ENCODE measurements around the gene COL6A5.
"Not testable (repeated sequence)": the region's sequence is repeated elsewhere in the genome, so short reads cannot be mapped to it uniquely, and the experiment has no call there.

The COL6A5 gene

DNA sequence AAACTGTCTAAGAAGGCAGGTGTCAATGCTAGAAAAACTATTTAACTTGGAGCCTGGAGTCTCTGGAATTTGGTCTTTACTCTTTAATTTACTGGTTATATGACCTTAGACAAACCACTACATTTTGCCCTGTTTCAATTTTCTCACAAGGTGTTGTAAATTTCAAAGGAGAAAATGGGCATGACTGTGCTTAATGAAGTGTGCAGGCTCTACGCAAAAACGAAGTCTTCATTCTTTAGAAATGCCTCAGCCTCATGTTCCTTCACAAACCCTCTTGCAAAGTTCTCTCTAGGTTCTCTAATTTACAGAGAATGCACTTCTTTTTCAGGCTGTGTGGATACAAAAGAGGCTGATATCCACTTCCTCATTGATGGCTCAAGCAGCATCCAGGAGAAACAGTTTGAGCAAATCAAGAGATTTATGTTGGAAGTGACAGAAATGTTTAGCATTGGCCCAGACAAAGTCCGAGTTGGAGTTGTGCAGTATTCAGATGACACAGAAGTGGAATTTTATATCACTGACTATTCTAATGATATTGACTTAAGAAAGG is 39.1 kb downstream of the COL6A5 start:
- no peak for DNase-seq (ENCODE audit: low read depth in 2 of 2)

DNA sequence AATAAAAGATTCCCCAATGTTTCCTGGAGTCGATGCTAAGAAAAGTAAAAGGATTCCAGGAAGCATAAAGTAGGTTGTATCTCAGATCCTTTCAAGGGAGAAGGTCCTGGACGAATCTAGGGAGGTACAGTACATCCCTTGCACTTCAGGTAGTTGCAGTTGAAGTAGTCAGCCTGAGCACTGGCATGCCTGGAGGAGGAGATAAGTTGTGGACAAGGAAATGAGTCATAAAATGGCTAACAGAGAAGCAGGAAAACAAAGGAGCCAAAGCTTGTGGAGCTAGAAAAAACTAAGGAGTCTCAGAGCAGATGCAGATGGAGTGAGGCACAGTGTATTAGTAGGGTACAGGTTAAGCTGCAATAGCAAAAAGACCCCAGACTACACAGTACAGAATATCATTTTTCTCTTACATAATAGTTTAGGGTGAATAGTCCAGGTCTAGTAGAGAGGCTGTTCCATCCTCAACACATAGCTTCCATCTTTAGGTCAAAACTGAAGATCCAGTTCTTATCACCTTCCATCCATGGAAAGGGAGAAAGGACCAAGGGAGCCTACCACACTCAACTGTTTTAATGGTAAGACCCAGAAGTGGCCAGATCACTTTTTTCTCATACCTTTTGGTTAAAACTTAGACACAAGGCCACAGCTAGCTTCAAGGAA is 41.3 kb downstream of the COL6A5 start:
- DNase-seq (ENCODE audit: low read depth in 2 of 2): no peak

DNA sequence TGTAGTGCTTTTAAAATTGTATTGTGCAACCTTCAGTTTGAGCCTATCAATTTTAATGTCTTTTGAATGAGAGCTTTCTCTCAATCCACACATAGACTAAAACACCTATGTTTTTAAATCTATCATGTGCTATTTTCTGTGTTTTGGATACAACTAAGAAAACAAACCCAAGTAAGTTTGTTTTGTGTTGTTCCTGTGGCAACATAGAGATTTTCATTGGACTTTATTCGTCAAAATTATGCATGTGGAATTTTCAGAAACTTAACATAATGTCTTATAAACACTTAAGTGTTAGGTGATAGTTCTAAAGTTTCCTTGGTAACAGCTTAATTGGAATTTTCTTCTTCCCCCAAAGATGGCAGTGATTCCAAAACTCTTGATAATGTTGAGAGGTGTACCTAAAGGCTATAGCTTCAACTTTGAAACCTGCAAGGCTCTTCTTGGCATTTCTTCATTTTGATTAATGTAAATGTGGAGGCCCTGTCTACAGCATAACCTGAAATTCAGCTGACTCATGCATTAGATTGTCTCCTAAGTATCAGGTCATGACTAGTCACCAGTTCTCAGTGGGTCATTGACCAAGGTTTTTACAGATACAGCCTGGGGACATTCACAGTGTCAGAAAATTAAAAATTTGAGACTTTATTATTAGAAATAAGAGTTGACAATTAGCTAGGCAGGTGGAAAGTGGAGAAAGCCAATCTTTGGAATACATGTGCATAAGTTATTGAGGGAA is 44.4 kb downstream of the COL6A5 start:
- no peak for DNase-seq (ENCODE audit: low read depth in 2 of 2)

DNA sequence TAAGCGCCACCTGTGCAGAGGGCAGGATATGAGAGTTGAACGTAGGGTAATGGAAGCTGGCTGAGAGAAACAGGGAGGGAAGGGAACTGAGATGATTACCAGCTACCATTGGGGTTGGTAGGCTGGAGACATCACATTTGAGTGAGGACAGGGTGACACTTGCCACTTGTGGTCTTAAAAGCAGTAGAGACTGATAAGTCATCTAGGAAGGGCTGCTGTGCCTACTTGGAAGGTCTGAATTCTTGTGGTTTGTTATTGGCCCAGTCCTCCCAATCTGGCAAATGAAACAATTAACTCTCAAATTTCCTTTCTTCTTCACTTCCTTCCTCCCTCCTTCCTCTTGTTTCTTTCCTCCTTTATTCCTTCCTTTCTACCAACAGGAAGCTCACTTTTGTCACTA is 46.8 kb downstream of the COL6A5 start:
- no peak for DNase-seq (ENCODE audit: low read depth in 2 of 2)

DNA sequence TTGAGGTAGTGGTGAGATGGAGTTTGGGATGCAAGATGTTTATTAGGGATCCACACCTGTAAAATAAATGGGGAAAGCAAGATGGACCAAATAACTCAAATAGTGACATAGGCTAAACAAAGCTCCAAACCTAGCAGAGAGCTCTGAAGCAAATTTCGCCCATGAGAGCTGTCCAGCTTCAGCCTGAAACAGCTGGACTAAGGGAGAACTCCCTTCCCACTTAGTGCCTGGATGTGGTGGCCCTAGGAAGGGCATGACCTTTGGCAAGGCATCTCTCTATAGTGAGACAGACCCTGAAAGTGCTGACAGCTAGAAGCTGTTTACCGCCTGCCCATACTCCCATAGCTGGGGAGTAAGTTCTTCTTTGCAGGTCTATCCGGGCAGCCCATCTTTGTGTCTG is 48.1 kb downstream of the COL6A5 start:
- DNase-seq (ENCODE audit: low read depth in 2 of 2): no peak

DNA sequence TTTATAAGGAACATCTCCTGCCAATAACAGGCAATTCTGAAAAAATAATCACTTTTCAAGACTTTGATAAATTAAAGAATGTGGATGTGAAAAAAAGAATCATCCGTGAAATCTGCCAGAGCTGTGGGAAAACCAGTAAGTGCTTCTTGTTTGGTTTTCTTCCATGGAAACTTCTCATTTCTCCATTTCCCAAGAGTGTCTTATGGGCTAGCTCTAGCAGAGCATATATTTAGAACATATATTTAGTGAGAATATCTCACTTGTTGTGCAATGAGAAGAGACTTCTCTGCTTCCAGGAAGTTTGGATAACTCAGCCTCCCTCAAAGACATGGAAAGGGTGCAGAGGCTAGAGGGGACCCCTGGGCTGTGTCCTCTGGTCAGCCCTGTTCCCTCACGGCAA is 49.9 kb downstream of the COL6A5 start:
- no peak for DNase-seq (ENCODE audit: low read depth in 2 of 2)

DNA sequence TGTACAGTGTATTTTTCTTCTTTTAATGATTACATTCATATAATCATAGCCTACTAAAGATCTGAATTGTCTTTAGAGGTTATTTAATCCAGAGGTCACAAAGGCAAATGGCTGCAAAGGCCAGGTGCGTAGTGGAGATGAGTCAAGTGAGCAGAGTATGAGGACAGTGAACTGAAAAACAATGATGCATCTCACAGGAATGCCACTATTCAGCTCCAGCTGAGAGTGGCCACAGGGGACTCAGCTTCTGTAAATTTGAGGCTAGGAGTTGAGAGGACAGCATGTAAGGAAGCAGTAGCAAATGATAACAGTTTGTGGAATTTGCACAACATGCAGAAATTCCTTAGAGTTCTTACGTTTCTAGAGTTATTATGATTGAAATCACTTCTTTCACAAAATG is 50.4 kb downstream of the COL6A5 start:
- DNase-seq (ENCODE audit: low read depth in 2 of 2): no peak

DNA sequence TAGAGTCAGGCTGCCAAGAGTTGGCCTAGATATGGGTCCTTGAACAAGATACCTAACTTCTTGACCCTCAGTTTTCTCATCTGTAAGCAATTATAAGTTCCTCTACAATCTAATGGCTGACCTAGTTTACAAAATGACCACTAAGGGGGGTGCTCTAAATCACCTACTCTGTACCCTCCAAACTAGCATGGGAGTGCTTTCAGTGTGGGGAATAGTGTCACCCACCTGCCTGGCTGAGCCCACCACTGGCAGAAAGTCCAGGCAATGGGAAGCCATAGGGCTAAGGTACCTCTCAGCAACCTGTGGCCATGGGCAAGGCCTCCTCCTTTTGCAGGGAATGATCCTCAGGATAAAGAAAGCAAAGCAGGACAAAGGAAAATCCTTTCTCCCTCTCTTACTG is 58.9 kb downstream of the COL6A5 start:
- DNase-seq (ENCODE audit: low read depth in 2 of 2): no peak

DNA sequence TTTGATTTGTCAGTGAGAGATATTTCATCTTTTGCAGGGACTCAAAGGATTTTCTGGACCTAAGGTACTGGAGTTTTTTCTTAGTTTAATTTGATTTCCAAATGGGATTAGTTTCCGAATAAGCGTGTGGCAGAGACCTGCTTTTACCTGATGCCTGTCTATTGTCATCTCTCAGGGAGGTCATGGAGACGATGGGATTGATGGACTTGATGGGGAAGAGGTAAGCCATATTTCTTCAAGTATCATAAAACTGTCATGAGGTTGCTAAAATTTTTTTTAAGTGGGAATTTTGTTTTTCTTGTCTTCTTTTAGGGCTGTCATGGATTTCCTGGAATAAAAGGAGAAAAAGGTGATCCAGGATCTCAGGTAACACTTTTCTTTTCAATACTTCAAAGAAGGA is 60.5 kb downstream of the COL6A5 start:
- DNase-seq (ENCODE audit: low read depth in 2 of 2): no peak

DNA sequence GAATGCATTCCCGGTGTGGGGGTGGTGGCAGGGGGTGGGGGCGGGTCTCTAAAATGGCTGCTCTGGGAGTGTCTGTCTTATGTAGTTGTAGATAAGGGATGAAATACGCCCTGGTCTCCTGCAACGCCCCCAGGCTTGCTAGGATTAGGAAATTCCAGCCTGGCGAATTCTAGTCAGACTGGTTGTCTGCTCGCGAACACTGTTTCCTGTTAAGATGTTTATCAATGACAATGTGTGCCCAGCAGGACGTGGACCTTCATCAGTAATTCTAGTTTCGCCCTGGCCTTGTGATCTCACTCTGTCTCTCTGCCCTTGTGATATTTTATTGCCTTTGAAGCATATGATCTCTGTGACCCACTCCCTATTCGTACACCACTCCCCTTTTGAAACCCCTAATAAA is 62.8 kb downstream of the COL6A5 start:
- not testable (repeated sequence) for DNase-seq (ENCODE audit: low read depth in 2 of 2)

DNA sequence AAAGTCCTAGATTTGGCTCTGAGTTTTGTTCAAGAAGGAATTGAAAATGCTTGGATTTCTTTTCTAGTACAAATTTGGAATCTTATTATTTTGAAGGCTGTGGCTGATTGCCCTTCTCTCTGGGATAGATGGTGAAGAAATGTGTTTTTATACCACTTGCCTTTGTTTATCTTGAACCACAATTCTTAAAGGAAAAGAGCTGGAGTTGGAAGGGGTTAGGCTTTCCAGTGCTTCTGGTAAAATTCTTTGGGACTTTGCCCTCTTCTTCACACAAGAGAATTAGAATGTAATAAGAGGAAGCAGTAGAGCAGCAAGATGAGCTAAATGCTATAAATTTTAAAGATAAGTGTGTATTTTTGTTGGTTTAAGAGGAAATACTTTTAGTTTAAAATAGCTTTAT is 65.8 kb downstream of the COL6A5 start:
- no peak for DNase-seq (ENCODE audit: low read depth in 2 of 2)

DNA sequence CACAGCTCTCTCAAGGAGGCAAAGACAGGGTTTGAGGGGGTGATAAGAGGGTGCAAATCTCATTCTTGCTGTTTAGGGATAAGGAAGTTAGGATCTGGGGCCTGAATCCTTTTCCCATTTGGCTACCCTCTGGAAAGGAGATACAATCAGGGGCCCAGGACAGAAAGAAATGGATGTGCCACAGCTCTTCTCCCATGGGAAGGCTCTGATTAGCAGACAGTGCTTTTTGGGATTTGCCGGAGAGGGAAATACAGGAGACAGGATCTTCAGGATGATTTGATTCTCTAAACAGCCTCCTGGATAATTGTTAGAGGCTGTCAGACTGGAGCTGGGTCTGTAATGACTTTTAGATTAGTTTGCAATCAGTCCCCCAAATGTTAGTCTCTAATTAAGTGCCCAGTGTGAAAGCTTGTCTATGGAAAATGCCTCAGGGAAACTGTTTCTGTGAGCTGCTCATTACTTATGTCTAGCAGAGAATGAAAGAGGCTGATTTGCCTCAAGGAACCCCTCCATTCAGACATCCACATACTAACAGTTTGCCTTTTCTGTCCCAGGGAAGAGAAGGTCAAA is 67.6 kb downstream of the COL6A5 start:
- no peak for DNase-seq (ENCODE audit: low read depth in 2 of 2)

DNA sequence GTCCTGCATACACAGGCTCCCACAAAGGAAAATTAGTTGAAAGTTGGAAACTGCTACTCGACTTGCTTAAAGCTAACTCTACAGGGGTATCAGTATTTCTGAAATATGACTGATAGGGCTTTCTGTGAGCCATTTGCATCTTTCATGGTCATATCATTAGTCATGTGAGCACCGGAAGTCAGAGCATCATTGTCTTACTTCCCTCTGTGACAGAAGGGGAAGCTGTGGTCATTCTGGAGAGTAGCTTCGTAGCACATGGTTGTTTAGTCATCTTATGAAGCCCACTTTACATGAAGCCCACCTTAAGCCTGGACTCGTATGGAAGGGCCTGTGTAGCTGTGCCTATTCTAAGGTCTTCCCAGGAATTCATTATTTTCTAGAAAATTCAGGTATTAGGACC is 69.0 kb downstream of the COL6A5 start:
- DNase-seq (ENCODE audit: low read depth in 2 of 2): no peak

DNA sequence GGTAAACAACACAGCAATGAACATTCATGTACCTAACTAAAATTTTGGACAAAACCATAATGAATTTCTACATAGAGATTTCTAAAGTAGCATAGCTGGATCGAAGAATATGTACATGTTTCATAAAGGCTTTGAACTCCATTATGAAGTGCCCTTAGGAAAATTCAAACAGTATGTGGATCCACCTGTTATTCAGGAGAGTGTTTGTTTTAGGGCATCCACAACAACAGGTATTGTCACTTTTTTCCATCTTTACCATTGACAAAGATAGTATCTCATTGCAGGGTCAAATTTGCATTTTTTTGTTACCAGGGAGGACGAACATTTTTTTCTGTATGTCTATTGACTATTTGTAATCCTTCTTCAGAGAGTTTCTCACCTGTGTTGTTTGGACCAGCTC is 75.0 kb downstream of the COL6A5 start:
- DNase-seq (ENCODE audit: low read depth in 2 of 2): no peak

DNA sequence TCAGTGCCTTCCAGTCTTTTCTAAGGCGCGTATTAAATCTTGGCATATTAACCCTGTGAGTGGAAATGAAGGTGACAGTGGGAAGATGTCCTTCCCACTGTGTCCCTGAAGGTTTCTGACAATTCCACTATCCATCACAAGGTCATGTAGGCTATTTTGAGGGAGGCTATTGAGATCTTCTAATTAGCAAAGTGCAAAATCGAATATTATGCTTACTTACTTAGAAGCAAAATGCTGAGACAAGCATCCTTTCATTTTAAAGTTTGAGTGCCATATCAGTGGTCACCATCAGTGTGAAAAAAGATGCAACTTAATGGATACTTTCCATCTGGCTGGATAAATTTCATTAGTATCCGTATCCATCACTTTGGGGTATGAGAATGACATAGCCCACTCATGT is 77.6 kb downstream of the COL6A5 start:
- no peak for DNase-seq (ENCODE audit: low read depth in 2 of 2)

DNA sequence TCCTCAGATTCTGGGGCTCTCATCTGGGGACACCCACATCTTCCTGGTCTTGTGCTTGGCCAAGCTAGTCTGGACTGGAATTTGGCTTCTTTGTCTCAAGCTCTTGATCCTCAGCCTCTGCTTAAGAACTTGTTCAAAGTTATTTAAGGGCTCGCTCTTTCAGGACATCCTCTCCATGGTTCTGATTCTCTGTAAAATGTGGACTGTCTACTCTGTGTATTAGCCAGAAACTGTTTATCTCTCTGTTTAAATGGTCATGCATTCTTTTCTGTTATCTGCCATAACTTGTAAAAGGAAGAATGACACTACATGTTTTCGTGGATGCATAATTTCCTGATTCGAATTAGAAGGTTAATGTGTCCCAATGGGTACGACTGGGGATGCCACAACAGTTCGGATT is 79.4 kb downstream of the COL6A5 start:
- no peak for DNase-seq (ENCODE audit: low read depth in 2 of 2)

DNA sequence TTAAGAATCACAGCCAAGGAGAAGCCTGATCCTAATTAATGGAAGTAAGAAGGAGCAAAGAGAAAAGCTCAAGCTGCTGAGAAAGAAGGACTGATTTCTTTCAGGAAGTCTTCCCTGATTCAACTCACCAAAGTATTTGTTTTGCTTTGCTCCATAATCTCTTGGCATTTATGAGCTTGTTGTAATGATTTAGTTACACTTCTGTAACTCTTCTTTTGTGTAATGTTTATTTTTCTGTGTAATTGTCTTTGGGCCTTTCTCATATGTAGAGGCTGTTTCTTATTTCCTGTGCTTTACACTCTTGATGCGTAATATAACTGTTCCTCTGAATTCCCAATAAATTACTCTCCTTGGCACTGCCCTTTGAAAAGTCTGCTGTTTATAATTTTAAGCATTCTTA is 80.0 kb downstream of the COL6A5 start:
- no peak for DNase-seq (ENCODE audit: low read depth in 2 of 2)

DNA sequence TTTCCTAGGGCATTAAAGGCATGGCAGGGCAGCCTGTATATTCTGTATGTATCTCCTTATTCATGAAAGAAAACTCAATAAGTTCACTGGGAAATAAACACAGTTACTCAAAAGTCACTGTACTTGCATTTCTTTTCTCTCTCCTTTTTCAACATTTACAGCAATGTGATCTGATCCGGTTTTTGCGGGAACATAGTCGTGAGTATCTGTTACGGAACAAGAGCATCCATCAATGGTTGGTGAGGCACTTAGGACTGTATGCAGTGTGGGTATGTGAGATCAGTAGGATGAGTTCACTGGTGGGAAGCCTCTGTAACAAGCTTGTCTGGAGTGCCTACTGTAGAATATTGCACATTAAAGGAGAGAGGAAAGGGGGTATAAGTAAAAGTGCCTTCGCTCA is 80.7 kb downstream of the COL6A5 start:
- DNase-seq (ENCODE audit: low read depth in 2 of 2): no peak

DNA sequence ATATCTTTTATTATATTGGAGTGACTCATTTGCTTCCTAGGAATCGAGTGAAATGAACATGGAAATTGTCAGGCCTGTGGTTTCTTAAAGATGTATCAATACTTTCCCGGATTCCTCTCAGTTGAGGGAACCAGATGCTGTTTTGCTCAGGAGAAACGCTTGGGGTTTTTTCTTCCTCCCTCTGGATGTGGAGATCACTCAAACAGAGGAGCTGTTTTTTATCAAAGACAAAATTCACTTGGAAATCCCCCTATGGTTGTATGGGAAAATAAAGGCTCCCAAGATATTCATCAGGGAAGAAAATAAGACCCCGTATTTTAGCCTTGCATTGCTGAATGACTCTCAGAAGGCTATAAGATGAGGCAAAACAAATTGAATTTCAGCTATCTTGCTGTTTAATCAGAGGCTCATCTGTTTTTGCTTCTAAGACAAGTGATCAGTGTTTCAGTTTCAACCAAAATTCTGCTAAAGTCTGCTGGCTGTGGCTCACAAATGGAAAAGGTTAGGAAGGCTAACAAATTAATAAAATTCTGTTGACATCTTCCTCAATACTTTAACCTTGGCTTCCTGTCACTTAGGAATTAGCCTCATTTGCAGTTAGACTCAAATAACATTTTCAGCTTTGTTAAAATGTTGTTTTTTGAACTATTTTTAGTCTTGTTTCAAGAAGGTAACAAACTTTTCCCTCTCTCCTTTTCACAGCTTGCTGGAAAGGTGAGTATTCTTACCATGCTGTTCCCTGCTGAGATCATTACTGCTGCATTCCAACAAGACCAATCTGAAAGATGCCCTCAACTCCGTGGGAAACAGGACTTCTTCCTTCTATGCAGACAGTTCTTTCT is 83.6 kb downstream of the COL6A5 start:
- no peak for DNase-seq (ENCODE audit: low read depth in 2 of 2)

DNA sequence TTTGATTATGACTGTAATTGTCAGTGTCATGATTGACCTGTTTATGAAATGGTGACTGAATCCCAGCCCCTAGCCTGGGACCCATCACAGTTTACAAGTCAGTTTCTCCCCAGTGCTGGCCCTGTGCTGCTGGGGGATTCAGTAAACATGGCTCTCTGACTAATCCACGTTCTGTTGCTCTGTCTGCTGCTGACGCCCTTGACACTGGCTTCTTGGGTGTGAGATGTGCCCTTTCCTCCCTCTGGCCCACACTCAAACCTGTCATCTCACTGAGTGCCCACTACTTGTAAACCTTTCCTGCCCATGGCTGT is 84.2 kb downstream of the COL6A5 start:
- no peak for DNase-seq (ENCODE audit: low read depth in 2 of 2)

DNA sequence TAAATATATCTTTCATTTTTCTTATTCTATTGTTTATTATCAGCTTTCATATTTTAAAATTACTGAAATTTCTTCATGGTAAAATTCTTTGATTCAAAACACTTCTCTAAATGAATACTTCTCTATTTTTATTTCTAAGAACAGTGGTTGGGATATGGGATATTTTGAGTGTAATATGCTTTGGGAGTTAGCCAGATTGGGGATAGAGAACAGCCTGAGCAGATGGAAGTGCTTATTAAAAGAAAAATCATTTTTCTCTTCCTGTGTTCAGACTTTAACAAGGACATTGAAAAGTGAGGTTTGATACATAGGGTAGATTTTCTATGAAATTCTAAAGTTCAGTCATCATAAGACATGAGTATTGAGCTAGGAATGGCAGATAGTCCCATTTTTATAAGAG is 84.8 kb downstream of the COL6A5 start:
- no peak for DNase-seq (ENCODE audit: low read depth in 2 of 2)

DNA sequence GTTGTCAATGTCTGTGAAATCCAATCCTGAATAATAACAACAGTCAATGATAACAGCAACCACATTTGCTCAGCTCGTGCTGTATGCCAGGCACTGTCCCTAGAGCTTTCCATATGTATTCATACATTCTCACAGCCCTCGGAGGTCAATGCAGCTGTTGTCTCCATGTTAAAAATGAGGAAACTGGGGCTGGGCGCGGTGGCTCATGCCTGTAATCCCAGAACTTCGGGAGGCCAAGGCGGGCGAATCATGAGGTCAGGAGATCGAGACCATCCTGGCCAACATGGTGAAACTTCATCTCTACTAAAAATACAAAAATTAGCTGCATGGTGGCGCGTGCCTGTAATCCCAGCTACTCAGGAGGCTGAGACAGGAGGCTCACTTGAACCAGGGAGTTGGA is 86.6 kb downstream of the COL6A5 start:
- DNase-seq (ENCODE audit: low read depth in 2 of 2): not testable (repeated sequence)
